ENCODE data around the gene BCR.
A peak's percentile ranks its signal among the peaks of the same experiment; 100 is the strongest.

BCR gene

GRCh38 chr22:23202812-23203451 lies 22.6 kb downstream of the BCR start:
- DNase-seq: no peak

DNA sequence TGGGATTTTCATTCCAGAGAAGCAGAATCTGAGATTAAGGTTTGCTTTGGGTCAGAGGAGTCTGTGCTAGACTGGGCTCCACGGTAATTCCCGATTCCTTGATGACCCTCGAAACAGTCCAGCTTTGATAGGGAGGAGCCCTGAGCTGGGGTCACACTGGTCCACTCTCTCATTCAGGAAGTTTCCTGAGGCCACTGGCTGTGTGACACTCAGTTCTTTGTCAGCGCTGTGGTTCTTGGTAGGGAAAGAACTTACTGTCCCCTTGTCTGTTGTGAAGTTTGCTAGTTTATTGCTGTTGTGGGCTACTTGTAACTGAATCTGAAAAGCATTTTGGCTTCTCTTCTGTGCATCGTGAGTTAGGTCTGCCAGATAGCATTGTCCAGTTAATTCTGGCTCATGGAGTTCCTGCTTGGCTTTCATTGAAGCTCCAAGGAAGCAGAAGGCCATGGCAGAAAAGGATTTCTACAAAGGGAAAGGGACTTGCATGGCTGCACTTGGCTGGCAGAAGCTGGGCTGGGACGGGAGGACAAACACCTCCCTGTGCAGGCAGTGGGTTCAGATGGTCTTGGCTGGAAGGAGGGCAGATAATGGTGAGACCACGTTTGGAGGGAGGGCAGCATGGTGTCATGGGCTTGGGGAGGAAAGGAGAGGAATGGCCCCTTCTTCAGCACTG lies 23.3 kb downstream of the BCR start:
- no peak for DNase-seq

DNA sequence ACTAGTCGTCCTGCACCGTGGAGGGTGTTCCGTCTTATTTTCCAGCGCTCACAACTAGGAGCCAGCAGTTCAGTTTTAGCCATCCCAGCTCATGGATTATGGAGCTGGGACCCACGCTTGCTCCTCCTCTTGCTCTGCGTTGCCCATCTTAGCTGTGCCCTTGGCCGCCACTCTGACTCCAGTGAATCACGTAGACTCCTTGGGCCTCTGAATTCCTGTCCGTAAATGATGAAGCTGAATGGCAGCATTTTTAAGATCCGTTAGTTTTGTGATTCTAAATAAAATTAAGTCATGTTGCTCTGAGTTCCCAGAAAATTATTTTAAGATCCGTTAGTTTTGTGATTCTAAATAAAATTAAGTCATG lies 23.8 kb downstream of the BCR start:
- no peak for DNase-seq

DNA sequence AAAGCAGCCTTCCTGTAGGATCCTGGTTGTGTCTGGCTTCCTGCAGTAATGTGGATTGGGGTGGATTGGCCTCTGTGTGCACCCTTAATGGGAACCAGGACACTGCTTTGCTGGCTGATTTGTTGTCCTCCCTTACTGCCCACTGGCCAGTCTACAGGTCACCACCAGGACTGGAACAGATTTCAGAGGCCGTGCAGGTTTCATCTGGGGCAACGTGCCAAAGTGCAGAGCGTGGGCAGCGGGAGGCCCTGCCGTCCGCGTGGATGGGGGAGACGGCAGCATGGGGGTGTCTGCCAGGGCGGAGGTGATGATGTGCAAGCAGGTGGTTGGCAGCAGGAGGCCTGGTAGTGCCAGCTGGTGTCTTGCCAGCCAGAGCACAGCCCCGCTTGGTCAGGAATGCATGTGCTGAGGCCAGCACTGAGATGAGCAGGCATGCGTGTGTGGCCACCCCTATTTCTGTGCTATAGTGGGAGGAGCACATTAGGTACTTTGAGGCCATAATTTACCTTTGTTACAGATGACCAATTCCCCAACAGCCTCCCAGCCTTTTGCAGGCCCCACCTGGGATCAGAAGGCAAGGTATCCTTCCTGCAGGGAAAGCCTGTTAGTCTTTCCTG lies 24.3 kb downstream of the BCR start:
- DNase-seq: no peak

- DNase-seq: no peak
These were observed 25.2 kb downstream of the BCR start for GRCh38 chr22:23205339-23206049.

DNA sequence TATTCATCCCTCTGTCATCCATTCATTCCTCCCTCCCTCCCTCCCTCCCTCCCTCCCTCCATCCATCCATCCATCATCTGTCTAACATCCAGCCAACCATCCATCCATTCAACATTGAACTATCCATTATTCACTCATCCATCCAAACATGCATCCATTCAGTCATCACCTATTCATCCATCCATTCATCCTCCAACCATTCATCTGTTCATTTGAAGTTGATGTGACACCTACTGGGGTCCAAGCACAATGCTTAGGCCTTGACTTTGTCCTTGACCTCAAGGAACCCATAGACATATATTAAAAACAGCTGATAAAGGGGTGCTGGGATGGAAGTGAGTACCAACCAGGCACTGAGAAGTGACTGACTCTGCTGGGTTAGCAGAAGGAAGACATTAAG lies 26.6 kb downstream of the BCR start:
- no peak for DNase-seq

DNA sequence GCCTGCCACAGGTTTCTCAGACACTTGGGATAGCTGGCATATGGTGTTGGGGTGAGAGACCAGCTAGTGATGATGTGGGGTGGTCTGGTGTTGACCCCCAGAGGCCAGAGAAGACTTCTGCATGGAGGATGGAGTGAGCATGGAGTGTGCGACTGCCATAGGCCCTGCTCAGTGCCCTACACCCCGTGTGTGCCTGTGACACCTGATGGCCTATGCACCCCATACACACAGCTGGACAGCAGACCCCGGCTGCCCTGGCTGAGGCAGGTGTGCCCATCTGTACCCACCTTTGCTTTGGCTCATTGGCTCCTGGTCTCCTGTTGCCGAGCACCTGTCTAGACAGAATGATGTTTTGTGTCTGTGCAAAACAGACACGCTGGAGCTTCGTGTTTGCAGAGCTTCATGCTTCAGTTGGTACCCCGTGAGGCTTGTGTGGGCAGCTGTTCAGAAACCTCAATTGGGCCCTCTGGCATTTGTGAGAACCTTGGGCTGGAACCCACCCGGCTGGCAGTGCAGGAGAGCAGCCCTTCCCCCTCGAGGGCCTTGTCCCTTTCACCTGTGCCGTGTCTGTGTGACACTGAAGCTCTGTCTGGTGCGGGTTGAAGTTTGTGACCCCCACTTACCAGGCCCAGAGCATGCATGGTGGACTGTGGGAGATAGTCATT lies 27.6 kb downstream of the BCR start:
- no peak for DNase-seq

- DNase-seq: no peak
These were observed 30.3 kb downstream of the BCR start for GRCh38 chr22:23210428-23211170.

GRCh38 chr22:23211622-23212021 lies 31.3 kb downstream of the BCR start:
- no peak for DNase-seq

DNA sequence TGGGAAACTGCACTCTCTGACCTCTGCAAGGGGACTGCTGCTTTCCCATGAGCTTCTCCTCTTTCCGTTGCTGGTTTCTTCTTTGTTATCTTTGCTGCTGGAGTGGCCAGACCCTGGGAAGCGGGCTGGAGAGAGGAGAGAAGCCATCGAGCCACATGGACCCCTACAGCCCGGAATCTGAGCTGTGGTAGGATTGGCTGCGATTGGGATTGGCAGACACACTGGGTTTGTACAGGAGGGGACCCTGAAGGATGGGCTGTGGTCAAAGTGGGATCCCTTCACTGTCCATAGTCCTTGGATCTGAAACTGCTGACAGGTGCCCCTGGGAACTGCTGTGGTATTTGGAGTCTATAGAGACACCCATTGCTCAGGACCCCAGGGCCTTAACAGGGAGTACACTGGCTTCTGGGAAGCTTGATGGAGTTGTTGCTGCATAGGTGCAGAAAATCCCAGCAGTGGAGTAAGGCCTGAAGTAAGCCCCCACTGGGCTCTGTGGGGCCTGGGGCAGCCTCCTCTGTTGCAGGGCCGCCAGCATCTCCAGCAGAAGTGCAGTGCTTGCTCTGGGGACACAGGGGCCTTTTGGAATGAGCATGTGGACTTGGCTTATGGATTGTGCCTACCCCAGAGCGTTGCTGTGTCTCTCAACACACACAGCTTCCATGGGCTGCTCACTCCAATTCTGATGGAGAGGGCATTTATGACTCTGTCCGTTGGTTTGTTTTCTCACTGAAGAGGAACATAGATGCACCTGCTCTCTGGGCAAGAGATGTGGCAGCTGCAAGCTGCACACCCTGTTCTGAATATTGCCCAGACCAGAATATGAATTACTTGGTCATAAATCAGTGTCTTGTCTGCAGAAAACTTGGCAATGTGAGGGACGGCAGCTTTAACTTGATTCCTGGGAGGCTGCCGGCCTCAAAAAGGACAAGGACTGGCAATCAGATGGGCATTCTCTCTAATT lies 32.0 kb downstream of the BCR start:
- no peak for DNase-seq

- no peak for DNase-seq
These were observed 32.8 kb downstream of the BCR start for GRCh38 chr22:23213022-23213555.

- DNase-seq: no peak
These were observed 33.4 kb downstream of the BCR start for GRCh38 chr22:23213581-23214334.

GRCh38 chr22:23214398-23214797 lies 34.1 kb downstream of the BCR start:
- DNase-seq: no peak

GRCh38 chr22:23215294-23216241 lies 35.3 kb downstream of the BCR start:
- peak in 1 of 2 experiments; percentile 24 for DNase-seq

DNA sequence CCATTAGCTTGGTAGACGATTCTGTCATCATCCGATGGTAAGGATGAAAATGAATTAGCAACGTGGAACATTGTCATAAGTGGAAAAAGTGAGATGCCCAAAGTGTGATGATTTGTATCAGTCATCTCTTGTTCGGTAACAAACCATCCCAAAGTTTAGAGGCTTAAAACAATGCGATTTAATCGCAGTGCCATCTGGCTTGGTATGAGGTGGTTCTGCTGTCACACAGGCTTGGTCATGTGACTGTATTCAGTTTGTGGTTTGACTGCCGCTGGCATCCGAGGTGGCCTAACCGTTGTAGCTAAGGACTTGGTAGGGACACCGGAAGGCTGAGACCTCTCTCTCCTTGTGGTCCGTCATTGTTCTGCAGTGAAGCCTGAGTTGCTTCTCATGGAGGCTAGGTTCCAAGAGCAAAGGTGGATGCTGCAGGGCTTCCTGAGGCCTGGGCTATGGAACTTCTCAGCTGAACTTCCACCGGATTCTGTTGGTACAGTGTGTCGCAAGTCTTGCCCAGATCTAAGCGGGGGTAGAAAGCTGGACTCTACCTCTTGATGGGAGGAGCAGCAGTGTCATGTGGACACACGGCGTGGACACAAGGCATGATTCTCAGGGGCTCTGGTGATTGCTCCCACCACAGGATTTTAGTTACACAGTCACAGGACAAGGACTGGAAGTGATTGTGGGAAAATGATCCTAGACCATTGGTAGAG lies 36.3 kb downstream of the BCR start:
- DNase-seq: peak; percentile 48 to 64

DNA sequence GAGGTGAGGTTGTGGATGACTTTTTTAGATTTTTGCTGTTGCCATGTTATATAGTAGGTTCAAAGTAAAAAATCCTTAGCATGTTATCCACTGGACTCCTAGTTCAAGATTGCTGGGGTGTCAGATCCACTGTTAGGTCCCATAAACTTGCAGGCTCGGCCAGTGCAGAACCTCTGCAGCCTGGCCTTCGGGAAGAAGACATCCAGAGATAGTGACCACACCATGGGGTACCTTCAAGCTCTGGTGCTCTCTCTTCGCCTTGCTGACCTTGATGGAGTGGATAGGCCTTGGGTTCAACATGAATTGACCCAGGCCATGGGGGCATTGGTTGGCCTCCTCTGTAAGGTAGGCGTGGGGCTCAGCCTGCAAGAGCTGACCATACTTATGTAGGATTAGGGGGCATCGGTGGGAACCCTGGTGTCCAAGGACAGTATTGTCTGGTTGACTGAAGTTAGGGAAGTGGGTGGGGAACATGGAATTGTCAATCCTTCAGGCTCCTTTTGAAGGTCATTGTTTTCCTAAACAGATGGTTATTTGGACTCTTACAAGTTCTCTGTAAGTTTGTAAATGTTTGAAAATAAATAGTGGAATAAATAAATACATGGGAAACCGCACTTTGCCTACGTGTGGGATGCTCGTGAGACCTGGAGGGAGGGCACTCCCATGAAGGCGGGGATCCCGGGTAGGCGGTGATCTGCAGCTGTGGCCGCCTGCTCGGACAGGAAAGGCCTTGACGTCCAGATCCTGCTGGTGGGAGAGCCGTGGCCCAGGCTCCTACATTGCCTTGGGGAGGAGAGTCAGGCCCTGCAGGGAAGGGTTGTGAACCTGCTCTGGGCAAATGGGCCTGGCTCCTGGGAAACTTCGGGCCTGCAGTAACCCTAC lies 37.1 kb downstream of the BCR start:
- DNase-seq: no peak

Measured in activated CD4-positive, alpha-beta T cell treated with anti-CD3 and anti-CD28 coated beads, Interleukin-2, amount 50 U/mL, for 48 hours (primary cell).